ENCODE measurements around the gene ZNF649.

The ZNF649 gene

GRCh38 chr19:51903192-51903591 is 1.6 kb downstream of the ZNF649 start:
- TF ChIP-seq, protein P1, sequence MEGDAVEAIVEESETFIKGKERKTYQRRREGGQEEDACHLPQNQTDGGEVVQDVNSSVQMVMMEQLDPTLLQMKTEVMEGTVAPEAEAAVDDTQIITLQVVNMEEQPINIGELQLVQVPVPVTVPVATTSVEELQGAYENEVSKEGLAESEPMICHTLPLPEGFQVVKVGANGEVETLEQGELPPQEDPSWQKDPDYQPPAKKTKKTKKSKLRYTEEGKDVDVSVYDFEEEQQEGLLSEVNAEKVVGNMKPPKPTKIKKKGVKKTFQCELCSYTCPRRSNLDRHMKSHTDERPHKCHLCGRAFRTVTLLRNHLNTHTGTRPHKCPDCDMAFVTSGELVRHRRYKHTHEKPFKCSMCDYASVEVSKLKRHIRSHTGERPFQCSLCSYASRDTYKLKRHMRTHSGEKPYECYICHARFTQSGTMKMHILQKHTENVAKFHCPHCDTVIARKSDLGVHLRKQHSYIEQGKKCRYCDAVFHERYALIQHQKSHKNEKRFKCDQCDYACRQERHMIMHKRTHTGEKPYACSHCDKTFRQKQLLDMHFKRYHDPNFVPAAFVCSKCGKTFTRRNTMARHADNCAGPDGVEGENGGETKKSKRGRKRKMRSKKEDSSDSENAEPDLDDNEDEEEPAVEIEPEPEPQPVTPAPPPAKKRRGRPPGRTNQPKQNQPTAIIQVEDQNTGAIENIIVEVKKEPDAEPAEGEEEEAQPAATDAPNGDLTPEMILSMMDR (IDR thresholded peaks at IDR 0.05) = no peak
- H3K36me3 Mint-ChIP-seq (ENCODE audit: low read depth) = peaks cover 89% of the 10 kb centered on the region
- peaks cover 100% of the 10 kb centered on the region for H3K9me3 Mint-ChIP-seq
- no peak overlapping the region for H3K27ac Mint-ChIP-seq
- H3K27me3 Mint-ChIP-seq (ENCODE audit: low read depth, poor library complexity) = peaks cover 18% of the 10 kb centered on the region
- peaks cover 13% of the 10 kb centered on the region for H3K4me1 Mint-ChIP-seq
- DNase-seq = no peak
- peak overlapping the region; percentile 97 for H3K4me3 Mint-ChIP-seq

DNA sequence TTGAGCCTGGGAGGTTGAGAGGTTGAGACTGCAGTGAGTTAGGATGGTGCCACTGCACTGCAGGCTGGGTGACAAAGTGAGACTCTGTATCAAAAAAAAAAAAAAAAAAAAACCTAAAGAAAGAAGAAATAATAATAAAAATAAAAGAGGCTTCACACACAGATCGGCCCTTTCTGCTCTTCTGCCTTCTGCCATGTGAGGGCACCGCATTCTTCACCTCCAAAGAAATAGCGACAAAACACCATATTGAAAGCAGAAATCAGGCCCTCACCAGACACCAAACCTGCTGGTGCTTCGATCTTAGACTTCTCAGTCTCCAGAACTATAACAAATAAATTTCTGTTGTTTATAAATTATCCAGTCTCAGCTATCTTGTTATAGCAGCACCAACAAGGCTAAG is 3.0 kb downstream of the ZNF649 start:
- Mint-ChIP-seq H3K9me3 (peaks cover 100% of the 10 kb centered on the region), H3K36me3 (ENCODE audit: low read depth) (peaks cover 97% of the 10 kb centered on the region), H3K4me1 (peaks cover 13% of the 10 kb centered on the region), H3K27ac (no peak overlapping the region), H3K4me3 (no peak overlapping the region), H3K27me3 (ENCODE audit: low read depth, poor library complexity) (peaks cover 20% of the 10 kb centered on the region)
- DNase-seq = no peak
- TF ChIP-seq, protein P1 (IDR thresholded peaks at IDR 0.05) = no peak

- H3K36me3 Mint-ChIP-seq (ENCODE audit: low read depth) = peaks cover 100% of the 10 kb centered on the region
- no peak overlapping the region for H3K27ac Mint-ChIP-seq
- peaks cover 11% of the 10 kb centered on the region for H3K27me3 Mint-ChIP-seq (ENCODE audit: low read depth, poor library complexity)
- TF ChIP-seq, protein P1 (IDR thresholded peaks at IDR 0.05) = no peak
- H3K9me3 Mint-ChIP-seq = peaks cover 100% of the 10 kb centered on the region
- H3K4me1 Mint-ChIP-seq = peaks cover 12% of the 10 kb centered on the region
- no peak overlapping the region for H3K4me3 Mint-ChIP-seq
- no peak for DNase-seq
These were observed 13.5 kb downstream of the ZNF649 start for GRCh38 chr19:51891193-51891747.

DNA sequence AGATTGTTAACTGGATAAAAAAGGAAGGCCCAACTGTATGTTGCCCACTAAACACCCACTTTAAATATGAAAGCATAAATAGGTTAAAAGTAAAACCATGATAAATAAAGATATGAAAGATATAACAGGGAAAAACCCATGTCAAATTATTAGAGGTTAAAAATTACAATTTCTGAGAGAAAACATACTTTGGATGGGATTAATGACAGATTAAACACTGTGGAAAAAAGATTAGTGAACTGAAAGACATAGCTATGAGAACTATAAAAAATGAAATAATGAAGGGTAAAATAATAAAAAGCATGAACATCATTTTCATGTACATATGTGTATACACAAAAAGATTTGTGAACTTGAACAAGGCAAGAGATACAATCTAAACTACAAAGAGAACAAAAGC is 14.9 kb downstream of the ZNF649 start:
- peaks cover 100% of the 10 kb centered on the region for H3K36me3 Mint-ChIP-seq (ENCODE audit: low read depth)
- no peak overlapping the region for H3K4me3 Mint-ChIP-seq
- TF ChIP-seq, protein P1 (IDR thresholded peaks at IDR 0.05) = no peak
- peaks cover 100% of the 10 kb centered on the region for H3K9me3 Mint-ChIP-seq
- H3K4me1 Mint-ChIP-seq = peaks cover 12% of the 10 kb centered on the region
- H3K27ac Mint-ChIP-seq = no peak overlapping the region
- peaks cover 6% of the 10 kb centered on the region for H3K27me3 Mint-ChIP-seq (ENCODE audit: low read depth, poor library complexity)
- DNase-seq = no peak

GRCh38 chr19:51887522-51888498 is 17.0 kb downstream of the ZNF649 start, which contains the start of gene ZNF577:
Gene ZNF577 (minus strand): TSS chr19:51887951. CDS start chr19:51880382, 7,569 bp downstream.
- Mint-ChIP-seq H3K27me3 (ENCODE audit: low read depth, poor library complexity) (peaks cover 4% of the 10 kb centered on the region), H3K9me3 (peaks cover 97% of the 10 kb centered on the region), H3K36me3 (ENCODE audit: low read depth) (peaks cover 98% of the 10 kb centered on the region), H3K4me3 (peak within 1 kb of the TSS; percentile 100), H3K4me1 (peaks cover 12% of the 10 kb centered on the region), H3K27ac (peak within 1 kb of the TSS; percentile 98)
- TF ChIP-seq, protein P1 (IDR thresholded peaks at IDR 0.05) = no peak
- peak; percentile 82 for DNase-seq
